NCI-H2196 treated with DMSO at 0.1 percent for 48 hours (cell line): ENCODE measurements around the gene FAR2.
"Not testable (repeated sequence)": the region's sequence is repeated elsewhere in the genome, so short reads cannot be mapped to it uniquely, and the experiment has no call there.

Source experiments
- DNase-seq: peaks from one replicate; lab custom pipeline; 2025; ENCODE audit not compliant: unreplicated experiment; lab: John Stamatoyannopoulos, UW

FAR2 gene

DNA sequence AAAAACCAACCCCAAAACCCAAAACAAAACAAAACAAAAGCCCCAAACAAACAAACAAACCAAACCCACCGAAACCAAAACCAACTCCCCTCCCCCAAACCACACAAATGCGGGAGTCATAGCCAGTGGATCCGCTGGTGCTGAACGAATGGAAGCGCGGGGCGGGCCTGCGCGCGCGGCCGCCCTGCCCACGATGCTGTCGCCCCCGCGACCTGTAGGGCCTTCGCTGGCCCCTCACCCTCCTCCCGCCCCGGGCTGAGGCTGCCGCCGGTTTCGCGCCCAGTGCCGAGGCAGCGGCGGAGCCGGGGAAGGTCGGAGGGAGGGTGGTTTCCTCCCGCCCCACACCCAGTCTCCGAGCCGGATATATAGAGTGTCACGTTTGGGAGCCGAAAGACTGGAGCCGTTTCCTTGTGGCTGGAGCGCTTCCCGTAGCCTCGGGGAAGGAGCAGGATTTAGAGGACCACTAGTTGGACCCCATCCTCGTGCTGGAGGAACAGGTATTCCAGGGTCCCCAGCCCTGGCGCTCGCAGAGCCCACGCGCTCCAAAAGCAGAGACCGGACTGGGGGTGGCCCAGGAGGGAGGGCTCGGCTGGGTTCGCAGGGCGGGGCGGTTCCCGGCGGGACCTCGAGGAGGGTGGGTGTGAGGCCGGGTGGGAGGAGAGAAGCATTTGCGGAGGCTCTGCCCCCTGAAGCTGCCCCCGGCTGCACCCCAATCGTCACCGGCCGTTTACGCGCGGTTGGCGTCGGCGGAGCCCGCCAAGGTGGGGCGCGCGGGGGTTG lies at the start of gene FAR2:
Gene FAR2 (plus strand): TSS at position 368 of the 780 bp plus-strand sequence. CDS start 121,172 bp downstream, outside the sequence.
- no peak for DNase-seq

- no peak for DNase-seq
Measured at GRCh38 chr12:29102741-29103140, 46.3 kb upstream of the FAR2 start.

DNA sequence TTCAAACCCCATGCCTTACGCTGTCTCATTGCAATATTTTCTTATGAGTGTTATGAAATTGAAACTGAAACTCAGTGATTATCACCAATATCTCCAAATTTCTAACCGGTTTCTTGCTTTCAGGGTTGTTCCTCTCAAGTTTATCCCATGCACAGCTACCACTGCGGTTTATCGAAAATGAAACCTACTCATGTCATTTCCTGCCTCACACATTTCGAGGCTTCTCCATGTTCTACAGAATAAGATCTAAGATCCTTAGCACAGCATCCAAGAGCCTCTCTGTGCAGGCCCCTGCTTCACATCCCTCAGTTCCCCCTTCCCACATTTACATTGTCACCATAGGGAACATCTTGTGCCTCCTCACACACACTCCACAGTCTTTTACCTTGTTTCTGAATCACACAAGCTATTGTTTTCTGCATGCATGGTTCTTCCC lies 45.5 kb upstream of the FAR2 start:
- no peak for DNase-seq

DNA sequence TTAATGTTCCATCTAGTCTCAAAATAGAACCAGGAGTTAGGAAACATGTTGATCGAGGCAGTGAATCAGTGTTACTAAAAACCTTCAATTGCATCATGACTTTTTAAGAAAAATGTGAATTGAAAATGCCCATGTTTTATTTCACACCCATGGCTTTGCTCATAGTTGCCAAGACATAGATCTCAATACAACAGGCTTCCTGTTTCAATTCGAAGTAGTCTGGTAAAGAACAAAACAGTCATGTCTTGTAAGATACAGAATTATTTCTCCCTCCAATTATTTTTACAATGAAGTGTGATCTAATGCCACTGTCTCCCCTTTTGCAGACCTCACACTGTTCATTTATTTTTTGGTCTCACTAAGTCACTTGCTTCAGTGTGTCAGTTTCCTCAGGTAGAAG lies 44.6 kb upstream of the FAR2 start:
- no peak for DNase-seq

DNA sequence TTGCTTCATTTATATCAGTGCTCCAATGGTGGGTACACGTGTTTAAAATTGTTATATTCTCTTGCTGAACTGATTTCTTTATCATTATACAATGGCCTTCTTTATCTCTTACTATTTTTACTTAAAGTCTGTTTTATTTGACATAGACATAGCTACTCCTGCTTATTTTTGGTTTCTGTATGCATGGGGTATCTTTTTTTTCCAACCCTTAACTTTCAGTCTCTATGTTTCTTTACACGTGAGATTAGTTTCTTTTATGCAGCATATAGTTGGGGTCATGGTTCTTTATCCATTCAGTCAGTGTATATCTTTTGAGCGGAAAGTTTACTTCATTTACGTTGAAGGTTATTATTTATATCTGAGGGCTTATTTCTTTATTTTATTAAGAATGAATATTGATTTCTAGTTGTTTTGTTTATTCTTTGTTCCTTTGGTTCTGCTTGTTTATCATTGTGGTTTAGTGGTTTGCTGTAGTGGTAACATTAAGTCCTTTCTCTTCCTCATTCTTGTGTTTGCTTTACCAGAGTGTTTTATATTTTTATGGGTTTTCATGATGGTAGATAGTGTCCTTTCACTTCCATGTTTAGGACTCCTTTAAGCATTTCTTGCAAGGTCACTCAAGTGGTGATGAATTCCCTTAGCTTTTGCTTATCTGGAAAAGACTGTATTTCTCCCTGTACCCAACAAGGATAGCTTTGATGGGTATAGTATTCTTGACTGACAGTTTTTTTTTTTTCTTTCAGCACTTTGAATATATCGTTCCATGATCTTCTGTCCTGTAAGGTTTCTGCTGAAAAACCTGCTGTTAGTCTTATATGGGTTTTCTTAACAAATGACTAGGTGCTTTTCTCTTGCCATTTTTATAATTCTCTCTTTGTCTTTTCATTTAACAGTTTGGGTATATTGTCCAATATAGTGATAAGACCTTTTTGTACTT lies 38.3 kb upstream of the FAR2 start:
- DNase-seq: no peak

GRCh38 chr12:29113101-29113500 lies 36.0 kb upstream of the FAR2 start:
- DNase-seq: no peak

DNA sequence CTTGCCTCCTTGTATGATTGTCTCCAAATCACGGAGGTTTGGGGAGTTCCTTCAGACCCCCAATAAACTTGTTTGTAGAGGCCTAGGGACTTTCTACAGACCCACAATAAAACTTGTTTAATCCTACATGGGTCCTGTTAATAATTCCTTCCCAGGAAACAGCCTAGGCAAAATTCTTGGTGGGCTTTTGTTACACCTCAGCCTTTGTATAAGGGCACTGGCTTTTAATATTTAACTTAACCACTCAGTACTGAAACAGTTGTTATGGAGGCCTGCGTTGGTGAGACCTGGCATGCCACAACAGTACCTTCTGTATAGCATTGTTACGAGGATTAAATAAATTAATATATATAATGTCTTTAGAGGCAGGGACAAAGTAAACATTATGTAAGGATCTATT lies 32.7 kb upstream of the FAR2 start:
- DNase-seq: no peak

- DNase-seq: no peak
Measured at GRCh38 chr12:29131539-29131938, 17.5 kb upstream of the FAR2 start.

GRCh38 chr12:29132316-29132715 lies 16.8 kb upstream of the FAR2 start:
- DNase-seq: no peak

DNA sequence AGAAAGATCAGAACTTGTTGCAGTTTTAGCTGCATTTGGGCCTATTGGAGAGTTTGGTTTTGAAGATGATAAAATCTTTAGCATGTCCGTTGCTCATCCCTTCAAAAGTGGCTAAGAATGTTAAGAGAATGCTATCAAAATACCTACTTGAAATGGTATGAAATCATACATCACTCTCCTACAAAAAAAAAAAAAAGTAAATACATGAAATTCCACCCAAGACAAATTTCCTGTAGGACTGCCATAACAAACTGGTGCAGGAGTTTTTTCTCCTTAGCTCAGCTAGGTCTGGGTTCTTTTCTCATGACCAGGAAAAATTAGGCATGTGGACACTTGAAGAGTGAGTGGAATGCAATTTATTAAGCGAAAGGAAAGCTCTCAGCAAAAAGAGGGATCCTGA lies 15.9 kb upstream of the FAR2 start:
- no peak for DNase-seq

DNA sequence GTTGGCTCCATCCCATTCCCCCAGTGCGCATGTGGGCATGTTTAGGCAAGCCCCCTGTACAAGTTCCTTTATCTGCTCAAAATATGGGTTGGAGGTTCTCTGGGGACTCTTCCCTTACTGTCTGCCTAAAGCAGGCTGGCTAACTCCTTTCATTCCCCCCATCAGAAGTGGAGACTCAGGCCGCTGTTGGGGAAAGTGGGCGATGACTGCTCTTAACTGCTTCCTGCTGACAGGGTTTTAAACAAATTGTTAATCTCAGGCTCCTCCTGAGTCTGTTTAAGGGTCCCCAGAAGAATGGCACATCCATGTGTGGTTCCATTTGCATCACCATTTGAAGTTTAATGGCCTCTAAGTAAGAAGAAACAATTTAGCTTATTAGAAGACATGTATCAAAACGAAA lies 15.4 kb upstream of the FAR2 start:
- no peak for DNase-seq

- DNase-seq: not testable (repeated sequence)
Measured at GRCh38 chr12:29138256-29138655, 10.8 kb upstream of the FAR2 start.

DNA sequence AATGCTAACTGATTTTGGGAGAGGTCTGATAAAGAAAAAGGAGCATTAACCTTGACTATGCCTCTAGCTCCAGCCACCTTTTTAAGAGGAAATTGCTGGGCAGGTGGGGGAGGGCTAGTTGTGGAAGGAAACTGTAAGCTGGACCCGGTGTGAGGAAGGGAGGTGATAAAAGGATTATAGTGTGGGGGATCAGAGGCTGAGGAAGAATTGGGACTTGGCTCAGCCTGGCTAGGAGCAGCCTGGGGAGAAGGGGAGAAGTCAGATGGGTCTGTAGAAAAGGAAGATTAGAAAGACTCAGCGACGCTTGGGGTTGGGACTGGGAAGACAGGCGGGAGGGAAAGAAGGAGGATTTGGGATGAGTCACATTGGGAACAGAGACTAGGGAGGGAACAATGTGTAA lies 10.2 kb upstream of the FAR2 start:
- DNase-seq: not testable (repeated sequence)

DNA sequence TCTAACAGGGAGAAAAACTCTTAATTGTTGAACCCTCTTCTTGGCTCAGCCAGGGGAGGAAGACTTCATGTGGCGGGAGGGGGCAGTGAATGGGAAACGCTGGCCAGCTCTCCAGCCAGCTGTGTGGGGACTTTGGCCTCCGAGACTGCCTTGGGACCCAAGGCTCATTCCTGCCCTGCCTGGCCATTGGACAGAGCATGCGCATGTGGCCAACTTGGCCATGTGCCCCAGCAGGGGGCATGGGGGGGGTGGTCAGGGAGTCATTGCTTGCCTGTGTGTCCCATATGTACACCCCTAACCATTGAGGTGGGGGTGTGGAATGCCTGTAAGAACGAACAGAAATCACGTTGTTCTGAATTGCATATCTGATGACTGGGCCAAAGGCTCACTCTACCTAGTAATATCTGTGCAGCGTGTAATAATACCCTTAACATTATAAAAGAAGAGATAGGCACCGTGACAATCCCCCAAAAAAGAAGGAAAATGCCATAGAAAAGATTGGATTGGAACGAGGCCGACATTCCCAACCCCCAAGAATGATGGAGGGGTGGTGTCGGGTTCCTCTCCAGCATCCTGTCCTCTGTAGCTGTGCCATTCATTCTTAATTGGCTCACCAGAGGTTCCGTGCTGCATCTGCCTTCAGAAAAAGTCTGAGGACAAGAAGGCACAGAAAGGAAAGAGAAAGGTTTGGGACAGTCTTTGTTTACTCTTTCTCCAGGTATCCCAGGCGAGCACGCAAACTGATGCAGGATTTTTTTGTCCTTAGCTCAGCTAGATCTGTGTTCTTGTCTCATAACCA lies 3.5 kb upstream of the FAR2 start:
- DNase-seq: no peak

- DNase-seq: no peak
Measured at GRCh38 chr12:29146196-29146595, 2.9 kb upstream of the FAR2 start.

DNA sequence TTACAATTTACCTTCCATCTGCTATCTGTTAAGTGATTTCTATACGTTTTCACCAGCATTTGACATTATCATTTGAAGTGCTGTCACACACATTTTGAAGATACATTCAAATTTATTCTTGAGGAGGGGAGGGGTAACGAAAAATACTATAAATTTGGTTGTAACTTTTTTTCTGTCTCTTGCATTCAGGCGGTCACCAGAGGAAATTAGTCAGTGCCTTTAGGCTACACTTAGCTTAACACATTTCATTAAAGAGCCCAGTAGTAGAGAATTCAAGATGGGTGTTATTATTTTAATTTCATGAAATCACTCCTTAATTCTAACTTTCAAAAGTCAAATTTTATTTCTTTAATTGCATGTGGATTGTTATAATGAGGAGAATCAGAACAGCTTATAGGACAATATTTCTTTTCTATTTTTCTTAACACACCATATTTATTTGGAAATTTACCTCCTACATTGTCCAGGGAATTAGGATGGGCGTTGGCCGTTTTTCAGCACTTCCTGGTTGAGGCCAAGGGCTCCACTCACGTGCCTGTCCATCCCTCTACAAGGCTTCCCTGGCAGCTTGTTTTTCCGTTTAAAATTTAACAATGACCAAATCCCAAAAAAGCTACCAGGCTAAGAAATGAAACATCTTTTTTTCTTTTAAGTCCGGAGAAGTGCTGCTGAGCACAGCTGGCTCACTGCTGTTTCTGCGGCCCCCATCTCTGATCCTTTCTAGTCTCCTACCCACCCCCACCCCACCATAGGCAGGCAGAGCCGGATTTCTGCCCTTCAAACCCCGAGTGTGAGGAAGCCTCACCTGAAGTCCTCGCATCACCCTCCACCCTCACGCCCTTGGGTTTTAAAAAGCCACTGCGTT lies 1.1 kb upstream of the FAR2 start:
- DNase-seq: no peak

DNA sequence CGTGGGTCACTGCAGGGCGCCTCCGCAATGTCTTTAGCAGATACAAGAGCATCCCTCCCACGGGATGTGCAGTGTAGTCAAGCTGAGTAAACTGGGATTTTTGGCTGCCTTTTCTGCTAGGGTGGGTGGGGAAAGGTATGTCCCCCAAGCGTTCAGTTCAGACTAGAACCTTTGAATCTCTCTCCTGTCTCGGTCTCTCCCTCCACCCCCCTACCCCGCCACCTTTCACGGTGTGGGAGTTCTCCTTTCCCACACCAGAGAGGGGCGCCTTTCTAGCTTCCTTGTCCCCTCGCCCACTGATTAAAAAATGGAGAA lies 525 bp upstream of the FAR2 start:
- no peak for DNase-seq

DNA sequence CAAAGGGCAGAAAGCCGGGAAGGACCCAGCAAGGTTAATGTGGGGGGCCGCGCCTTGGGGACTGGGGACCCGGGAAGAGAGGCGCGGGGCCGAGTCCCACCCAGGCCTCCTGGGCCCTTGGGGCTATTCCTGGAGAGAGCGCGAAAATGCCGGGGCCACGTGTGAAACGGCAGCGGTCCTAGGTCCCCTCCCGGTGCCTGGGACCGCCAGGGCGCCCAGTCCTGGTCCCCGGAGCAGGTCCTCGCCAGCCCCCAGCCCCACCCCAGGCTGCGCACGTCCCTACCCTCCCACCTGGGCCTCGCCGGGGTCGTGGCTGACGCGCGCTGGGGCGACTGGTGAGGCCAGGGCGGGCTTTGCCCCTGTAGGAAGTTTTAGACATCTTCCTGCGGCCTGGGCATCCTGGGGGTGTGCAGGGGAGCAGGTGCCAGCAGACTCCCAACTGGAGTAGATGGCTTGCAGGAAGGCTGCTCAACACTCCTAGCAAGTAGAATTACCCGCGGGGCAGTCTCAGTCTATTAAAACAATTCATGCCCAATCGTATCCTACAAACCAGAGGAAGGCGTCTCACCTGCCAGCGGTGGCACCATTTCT lies 708 bp downstream of the FAR2 start:
- DNase-seq: no peak

GRCh38 chr12:29150462-29150861 lies 1.4 kb downstream of the FAR2 start:
- no peak for DNase-seq

- DNase-seq: no peak
Measured at GRCh38 chr12:29152223-29152868, 3.3 kb downstream of the FAR2 start.
